GM18951 (cell line): ENCODE data around the gene SMG5.
"Not testable (repeated sequence)": the region's sequence is repeated elsewhere in the genome, so short reads cannot be mapped to it uniquely, and the experiment has no call there.

Source experiments
- POLR2A ChIP-seq: IDR thresholded peaks from 4 replicates; pipeline ENCODE4 v1.6.1; 2011; ENCODE audit warnings: mild to moderate bottlenecking; ENCODE audit not compliant: insufficient read length, insufficient read depth; ENCODE audit errors: extremely low read depth
- in situ Hi-C: fragments of 300-500 bp; cut with MboI; formaldehyde crosslinking; loops from one replicate; pipeline ENCODE4 v1.12.0; 2022; ENCODE audit warnings: low sequenced_read_pairs, mixed read lengths, inconsistent platforms; ENCODE audit not compliant: unreplicated experiment

The SMG5 gene

DNA sequence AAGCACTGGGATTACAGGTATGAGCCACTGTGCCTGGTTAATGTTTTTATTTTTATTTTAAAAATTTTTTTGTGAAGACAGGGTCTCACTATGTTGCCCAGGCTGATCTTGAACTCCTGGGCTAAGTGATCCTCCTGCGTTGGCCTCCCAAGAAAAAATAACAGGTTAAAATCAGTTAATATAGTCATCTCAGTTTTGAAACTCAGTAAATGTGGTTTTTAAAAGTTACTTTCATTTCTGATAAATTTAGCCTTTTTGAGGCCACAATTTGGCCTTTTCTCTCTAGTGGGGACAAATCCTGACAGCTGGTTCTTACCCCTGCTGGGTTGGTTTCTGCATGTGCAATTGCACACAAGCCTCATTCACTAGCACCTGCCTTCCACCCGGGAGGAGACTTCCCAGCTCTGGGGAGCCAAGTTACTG, 56.5 kb downstream of the SMG5 start:
- in situ Hi-C loops, result no loop called here
- peak; percentile 38 for TF ChIP-seq POLR2A

DNA sequence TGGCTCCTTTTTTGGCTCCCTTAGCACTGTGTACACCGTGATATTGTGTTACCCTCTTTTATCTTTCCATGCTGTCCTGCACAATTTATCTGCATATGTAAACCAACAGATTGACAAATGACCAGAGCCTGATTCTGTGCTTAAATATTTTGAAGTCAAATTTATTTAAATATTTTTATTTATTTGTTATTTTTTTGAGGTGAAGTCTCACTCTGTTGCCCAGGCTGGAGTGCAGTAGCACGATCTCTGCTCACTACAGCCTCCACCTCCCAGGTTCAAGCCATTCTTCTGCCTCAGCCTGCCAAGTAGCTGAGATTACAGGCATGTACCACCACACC, 57.0 kb downstream of the SMG5 start:
- in situ Hi-C loops, result no loop called here
- TF ChIP-seq POLR2A, result no peak

DNA sequence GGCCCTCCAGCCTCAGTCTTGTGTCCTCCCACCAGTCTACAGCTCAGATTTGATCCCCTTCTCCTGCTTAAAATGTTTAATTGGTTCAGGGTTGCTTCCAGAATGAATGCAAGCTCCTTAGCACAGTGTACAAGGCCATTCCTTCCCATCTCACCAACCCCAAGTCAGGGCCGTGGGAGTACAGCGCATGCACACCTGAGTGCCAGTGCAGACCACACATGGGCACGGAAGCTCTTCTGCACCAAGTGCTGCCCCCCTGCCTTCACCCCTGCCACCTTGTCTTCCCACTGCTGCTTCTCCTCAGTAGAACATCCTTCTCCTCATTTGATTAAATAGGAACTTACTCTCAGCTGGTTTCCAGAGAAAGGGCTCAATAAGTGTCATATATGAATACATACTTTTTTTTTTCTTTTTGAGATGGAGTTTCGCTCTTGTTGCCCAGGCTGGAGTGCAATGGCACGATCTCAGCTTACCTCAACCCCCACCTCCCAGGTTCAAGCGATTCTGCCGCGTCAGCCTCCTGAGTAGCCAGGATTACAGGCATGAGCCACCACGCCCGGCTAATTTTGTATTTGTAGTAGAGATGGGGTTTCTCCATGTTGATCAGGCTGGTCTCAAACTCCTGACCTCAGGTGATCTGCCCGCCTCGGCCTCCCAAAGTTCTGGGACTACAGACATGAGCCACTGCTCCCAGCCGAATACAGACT, 60.5 kb downstream of the SMG5 start:
- no peak for TF ChIP-seq POLR2A
- in situ Hi-C loops, result no loop called here

DNA sequence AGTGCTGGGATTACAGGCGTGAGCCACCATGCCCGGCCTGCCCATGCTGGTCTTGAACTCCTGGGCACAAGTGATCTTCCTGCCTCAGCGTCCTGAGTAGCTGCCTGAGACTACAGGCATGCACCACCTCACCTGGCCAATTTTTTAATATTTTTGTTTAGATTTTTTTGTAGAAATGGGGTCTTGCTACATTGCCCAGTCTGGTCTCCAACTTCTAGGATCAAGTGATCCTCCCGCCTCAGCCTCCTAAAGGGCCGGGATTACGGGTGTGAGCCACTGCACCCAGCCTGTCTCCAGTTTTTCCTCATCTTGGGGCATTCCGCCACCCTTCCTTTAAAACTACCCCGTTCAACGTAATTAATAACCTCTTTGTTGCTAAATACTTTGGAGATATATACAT, 62.4 kb downstream of the SMG5 start:
- in situ Hi-C loops, result no loop called here
- no peak for TF ChIP-seq POLR2A

DNA sequence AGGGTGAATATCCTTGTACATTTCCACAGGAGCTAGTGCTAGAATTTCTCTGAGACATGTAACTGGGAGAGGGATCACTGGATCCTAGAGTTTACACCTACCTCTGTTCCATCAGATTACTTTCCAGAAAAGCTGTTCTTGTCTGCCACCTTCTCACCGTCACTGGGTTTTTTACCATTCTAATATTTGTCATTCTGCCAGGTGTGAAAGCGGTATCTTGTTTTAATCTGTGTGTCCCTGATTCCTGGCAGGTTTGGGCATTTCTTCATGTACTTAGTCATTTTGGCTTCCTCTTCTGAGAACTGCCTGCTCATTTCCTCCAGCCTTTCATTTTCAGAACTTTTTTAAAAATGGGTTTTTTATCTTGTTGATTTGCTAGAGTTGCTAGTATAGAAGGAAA, 64.8 kb downstream of the SMG5 start:
- in situ Hi-C loops, result no loop called here
- no peak for TF ChIP-seq POLR2A

DNA sequence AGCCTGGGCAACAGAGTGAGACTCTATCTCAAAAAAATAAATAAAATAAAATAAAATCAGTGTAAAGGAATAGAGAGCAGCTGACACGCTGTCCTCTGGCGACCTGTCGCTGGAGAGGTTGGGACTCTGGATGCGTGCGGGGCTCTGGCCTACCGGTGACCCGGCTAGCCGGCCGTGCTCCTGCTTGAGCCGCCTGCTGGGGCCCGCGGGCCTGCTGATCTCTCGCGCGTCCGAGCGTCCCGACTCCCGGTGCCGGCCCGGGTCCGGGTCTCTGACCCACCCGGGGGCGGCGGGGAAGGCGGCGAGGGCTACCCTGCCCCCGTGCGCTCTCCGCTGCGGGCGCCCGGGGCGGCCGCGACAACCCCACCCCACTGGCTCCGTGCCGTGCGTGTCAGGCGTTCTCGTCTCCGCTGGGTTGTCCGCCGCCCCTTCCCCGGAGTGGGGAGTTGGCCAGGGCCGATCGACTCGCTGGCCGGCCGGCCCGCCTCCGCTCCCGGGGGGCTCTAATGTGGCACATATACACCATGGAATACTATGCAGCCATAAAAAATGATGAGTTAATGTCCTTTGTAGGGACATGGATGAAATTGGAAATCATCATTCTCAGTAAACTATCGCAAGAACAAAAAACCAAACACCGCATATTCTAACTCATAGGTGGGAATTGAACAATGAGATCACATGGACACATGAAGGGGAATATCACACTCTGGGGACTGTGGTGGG, 66.1 kb downstream of the SMG5 start:
- in situ Hi-C loops, result not testable (repeated sequence)

DNA sequence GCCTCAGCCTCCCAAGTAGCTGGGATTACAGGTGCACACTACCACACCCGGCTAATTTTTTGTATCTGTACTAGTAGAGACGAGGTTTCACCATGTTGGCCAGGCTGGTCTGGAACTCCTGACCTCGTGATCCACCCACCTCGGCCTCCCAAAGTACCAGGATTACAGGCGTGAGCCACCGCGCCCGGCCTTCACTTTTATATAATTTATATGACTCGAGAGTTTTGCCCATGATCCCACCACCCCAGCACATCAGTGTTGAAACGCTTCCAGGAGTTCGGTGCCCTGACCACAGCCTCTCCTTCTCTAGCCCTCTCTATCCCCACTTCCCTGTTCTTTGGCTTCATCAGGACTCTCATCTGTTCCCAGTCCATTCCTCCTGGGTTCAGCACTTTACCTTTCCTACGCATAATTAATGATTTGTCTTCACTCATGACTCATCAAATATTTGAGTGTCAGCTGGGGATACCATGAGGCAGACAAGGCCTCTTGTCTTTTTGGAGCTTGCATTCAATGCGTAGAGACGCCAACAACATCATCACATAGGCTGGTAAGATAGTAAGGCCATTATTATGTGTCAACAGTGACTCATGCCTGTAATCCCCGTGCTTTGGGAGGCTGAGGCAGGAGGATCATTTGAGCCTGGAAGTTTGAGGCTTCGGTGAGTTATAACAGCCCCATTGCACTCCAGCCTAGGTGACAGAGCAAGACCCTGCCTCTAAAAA, 68.4 kb downstream of the SMG5 start:
- in situ Hi-C loops, result no loop called here

DNA sequence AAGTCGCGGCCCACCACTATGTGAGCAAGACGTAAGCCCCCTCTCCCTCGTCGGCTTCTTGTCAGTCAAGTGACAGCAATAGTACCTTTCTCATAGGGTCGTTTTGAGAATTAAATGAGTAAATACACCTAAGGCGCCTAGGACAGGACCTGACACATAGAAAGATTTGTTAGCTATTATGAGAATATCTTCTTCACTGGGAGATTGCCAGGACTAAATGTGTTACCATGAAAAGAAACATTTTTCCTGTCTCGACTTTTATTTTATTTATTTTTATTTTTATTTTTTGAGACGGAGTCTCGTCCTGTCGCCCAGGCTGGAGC, 69.0 kb downstream of the SMG5 start:
- in situ Hi-C loops, result no loop called here
- no peak for TF ChIP-seq POLR2A

More for the DNA sequence above, 68.4 kb downstream of the SMG5 start:
- no peak for TF ChIP-seq POLR2A

DNA sequence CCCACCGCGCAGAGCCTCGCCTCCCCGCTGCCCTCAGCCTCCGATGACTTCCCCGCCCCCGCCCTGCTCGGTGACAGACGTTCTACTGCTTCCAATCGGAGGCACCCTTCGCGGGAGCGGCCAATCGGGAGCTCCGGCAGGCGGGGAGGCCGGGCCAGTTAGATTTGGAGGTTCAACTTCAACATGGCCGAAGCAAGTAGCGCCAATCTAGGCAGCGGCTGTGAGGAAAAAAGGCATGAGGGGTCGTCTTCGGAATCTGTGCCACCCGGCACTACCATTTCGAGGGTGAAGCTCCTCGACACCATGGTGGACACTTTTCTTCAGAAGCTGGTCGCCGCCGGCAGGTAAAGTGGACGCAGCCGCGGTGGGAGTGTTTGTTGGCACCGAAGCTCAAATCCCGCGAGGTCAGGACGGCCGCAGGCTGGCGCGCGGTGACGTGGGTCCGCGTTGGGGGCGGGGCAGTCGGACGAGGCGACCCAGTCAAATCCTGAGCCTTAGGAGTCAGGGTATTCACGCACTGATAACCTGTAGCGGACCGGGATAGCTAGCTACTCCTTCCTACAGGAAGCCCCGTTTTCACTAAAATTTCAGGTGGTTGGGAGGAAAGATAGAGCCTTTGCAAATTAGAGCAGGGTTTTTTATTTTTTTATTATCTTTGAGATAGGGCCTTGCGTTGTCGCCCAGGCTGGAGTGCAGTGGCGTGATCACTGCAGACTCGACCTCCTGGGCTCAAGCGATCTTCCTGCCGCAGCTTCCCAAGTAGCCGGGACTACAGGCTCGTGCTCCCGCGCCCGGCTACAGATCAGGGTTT, 69.6 kb downstream of the SMG5 start, which contains the start of gene PMF1:
Gene PMF1, plus strand, starts transcription at position 175 of the 811 bp plus-strand sequence. Its CDS starts 9 bp downstream, at position 184.
- in situ Hi-C loops, result no loop called here
- peak; percentile 76 for TF ChIP-seq POLR2A

DNA sequence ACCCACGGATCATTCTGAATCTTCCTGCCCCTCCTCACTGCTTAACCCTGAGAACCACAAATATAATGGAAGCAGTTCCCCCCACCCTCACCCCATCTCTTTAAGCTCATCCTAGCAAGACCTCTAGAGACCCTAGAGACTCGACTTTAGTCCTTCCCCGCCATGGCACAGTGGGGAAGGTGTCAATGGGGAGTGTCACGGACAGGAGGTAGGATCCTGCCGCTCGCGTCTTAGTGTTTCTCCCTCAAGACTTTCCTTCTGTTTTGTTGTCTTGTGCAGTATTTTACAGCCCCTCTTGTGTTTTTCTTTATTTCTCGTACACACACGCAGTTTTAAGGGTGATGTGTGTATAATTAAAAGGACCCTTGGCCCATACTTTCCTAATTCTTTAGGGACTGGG, 70.5 kb downstream of the SMG5 start:
- in situ Hi-C loops, result no loop called here
- TF ChIP-seq POLR2A, result no peak

DNA sequence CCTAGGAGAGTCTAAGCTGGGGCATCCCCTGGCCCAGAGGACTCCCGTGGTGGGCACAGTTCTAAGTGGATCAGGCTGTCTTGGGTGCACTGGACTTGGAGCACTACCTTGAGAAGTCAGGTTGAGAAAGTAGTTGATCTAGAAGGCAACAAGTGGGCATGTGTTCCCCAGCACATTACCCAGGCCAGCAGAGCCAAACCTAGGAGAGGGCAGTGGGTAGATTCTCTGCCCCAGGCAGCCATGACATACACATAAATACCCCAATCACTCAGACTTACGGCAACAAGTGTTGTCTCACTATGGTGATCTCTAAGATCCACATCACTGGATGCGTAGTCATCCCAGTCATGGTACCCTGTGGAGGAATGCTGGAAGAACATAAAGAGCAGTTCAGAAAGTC, 71.4 kb downstream of the SMG5 start:
- TF ChIP-seq POLR2A, result no peak
- in situ Hi-C loops, result no loop called here

DNA sequence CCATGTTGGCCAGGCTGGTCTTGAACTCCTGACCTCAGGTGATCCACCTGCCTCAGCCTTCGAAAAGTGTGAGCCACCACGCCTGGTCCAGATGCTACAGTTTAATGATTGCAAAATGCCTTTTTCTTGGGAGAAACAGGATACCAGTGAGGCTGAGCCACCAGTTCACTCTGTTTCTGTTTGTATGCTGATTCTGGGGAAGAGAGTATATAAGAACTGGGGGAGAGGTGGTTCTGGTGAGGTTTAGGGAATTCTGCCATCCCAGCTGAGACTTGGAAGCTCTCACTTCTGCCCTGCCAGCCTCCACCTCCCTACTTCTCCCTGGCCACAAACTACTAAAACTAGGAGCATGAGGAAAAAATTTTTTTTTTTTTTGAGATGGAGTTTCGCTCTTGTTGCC, 77.9 kb downstream of the SMG5 start:
- TF ChIP-seq POLR2A, result no peak
- in situ Hi-C loops, result no loop called here

DNA sequence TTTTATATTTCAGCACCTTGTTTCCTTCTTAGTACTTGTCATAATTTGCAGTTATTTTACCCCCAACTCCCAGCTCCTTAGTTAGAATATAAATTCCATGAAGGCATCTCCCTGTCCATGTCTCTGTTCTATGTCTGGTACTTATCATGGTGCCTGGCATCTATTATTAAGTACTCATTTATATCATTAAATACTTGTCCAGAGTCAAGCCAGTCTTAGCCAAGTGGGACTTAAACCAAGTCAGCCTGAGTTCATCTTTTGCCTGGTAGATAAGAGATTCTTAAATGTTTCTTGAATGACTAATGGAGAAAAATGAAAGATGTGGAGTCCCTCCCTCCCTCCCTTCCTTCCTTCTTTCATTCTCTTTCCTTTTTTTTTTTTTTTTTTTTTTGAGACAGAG, 79.3 kb downstream of the SMG5 start:
- in situ Hi-C loops, result no loop called here
- no peak for TF ChIP-seq POLR2A
